SIG-M5 treated with dmso at 0.1 percent for 504 hours (cell line): ENCODE results near the gene CDH23.

Source experiments
- DNase-seq: peaks from one replicate; lab custom pipeline; 2025; ENCODE audit not compliant: unreplicated experiment; lab: John Stamatoyannopoulos, UW

Gene CDH23

DNA sequence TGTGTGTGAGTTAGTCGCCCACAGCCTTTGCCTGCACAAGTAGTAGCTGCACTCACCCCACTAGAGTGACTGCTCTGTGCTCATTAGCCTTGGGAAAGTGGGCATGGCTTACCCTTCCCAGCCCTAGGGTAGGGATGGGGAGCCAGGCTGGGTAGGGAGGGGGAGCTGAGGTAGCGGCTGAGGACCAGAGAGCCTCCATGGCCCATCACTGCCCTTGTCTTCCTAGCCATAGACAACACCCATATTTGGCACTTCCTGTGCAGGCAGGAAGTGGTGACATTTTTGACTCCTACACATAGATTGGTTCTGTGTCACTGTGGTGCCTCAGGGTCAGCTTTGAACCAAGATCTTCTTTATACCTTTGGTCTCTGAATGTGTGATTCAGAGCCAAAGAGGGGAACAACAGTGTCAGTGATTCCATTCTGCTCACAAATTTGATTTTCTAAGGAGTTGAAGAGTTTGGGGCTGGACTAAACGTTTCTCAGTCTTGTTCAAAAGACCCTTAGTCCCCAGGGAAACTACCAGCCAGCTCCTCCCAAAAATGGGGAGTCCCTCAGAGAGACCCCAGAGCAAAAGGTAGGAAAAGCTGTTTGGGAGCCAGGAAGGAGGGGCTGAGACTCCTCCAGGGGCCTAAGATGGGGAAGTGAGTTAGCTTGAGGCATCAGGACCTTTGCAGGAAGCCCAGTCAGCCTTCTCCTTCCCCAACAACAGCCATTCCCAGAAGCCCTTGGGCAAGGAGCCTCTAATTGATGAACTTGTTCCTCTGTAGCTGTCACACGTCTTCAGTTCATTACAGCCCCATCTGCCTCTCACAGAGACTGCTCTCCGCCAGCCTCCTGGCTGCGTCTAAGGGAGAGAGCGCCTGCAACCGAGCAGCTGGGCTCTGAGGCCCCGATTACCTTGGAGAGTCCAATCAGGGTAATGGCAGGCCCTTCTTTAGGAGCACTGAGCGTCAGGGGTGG is 135.0 kb downstream of the CDH23 start:
- no peak for DNase-seq

DNA sequence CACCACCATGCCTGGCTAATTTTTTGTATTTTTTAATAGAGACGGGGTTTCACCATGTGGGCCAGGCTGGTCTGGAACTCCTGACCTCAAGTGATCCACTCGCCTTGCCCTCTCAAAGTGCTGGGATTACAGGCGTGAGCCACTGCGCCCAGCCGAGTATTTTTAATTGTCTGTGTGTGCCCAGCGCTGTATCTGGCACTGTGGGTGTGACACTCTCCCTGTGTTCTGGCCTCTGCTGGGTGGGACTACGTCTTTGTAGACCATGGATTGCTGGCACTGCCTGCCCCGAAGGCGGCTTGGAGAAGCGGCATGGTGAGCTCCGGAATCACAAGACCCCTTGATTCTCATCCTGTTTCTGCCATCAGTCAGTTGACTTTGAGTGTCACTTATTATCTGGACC is 136.2 kb downstream of the CDH23 start:
- no peak for DNase-seq

DNA sequence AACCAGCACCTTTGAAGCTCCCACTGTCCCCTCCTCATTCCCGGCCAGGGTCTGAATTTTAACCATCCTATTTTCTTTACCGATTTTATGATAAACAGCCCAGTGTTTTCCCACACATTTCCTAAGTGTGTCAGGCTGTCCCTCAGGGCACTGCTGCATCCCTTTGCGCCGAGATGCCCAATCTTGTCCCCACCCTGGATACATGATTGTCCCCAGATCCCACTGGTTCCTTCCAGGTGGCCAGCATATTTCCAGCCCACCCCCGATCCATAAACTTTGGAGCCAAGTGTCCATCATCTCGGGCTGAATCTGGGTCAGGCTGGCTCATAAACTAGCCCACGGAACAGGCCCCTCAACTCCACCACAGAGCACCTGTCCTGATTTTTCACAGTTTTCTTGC is 137.2 kb downstream of the CDH23 start:
- no peak for DNase-seq

DNA sequence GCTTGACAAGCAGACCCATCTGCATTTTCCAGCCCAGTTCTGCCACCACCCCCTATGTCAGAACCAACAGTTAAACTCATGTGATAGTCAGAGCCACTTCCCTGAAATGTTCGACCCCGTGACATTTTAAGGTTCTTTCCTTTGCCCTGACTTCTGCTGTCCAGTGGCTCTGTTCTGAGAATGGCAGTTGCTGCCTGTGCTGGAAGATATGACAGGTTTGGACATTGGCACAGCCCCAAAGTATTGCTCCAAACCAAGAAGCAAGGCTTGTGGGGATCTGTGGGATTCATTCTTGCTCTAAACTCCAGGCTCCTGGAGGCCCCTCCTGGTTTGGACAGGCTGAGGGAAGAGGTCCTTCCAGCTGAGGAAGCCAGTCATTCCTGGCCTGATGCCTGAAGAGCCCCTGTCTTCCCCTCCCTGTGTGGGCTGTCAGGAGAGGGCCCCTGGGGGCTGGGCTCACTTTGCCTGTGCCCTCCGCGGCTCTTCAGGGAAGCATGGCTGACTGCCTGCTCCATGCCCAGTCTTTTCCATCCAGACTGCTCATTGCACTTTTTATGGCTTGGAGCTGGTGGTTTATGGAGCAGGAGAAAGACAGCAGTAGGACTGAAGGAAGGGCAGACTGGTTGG is 138.0 kb downstream of the CDH23 start:
- DNase-seq = no peak

GRCh38 chr10:71536332-71536731 is 139.6 kb downstream of the CDH23 start:
- DNase-seq = no peak

GRCh38 chr10:71537125-71537524 is 140.4 kb downstream of the CDH23 start:
- DNase-seq = no peak

DNA sequence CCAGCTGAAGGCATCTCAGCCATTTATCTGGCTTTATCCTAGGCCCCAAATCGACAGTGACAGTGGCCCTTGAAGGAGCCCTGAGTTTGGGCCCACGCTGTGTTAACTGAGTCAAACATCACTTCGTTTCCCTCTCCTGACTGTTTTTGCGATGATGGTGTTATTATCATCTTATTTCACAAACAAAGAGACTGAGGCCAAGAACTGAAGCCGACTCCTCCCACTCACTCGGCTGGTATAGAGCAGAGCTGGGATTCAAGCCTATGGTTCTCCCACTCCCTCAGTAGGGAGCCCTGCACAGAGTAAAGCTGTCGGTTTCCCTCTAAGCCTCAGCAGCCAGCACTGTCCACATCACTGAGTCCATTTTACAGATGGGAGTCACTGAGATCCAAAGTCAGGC is 141.0 kb downstream of the CDH23 start:
- DNase-seq = no peak

GRCh38 chr10:71538608-71539260 is 142.0 kb downstream of the CDH23 start:
- DNase-seq = no peak

GRCh38 chr10:71539442-71540118 is 142.9 kb downstream of the CDH23 start:
- no peak for DNase-seq

DNA sequence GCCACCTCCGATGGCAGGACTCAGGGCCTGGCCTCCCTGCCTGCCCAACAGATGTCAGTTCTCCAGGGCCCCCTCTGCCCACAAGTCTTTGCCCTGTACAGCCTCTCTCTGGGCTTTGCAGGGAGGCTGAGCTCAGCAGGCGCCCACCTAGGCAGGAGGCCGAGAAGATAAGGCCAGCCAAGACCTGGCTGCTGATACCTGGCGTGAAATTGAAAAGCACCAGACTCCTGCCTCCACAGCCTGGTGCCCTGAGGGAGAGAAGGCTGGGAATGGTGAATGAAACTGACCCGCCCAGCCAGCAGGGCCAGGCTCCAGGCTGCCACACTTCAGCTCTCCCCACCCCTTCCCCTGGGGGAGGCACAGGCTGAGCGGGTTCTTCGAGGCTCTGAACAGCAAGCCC is 145.8 kb downstream of the CDH23 start:
- no peak for DNase-seq

- DNase-seq = no peak
Observed at GRCh38 chr10:71543608-71544170, 147.0 kb downstream of the CDH23 start.

DNA sequence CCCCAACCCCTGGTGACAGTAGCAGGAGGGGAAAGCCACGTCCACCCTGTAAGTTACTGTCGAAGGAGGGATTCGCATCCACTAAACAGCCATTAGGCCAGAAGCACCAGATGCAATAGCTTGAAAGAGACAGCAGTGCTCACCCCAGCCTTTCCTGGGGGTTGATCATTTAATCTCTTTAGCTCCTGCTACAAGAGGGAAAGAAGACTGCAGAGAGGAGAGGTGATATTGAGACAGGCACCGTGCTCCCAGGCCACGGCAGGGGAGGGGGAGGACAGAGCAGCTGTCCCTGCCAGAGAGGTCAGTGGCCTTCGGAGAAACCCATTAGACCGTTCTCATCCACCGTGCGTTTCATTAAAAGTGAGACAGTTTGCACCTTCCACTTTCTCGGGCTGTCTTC is 148.3 kb downstream of the CDH23 start:
- no peak for DNase-seq

- DNase-seq = no peak
Observed at GRCh38 chr10:71546220-71546619, 149.5 kb downstream of the CDH23 start.

GRCh38 chr10:71547312-71547711 is 150.6 kb downstream of the CDH23 start:
- no peak for DNase-seq

DNA sequence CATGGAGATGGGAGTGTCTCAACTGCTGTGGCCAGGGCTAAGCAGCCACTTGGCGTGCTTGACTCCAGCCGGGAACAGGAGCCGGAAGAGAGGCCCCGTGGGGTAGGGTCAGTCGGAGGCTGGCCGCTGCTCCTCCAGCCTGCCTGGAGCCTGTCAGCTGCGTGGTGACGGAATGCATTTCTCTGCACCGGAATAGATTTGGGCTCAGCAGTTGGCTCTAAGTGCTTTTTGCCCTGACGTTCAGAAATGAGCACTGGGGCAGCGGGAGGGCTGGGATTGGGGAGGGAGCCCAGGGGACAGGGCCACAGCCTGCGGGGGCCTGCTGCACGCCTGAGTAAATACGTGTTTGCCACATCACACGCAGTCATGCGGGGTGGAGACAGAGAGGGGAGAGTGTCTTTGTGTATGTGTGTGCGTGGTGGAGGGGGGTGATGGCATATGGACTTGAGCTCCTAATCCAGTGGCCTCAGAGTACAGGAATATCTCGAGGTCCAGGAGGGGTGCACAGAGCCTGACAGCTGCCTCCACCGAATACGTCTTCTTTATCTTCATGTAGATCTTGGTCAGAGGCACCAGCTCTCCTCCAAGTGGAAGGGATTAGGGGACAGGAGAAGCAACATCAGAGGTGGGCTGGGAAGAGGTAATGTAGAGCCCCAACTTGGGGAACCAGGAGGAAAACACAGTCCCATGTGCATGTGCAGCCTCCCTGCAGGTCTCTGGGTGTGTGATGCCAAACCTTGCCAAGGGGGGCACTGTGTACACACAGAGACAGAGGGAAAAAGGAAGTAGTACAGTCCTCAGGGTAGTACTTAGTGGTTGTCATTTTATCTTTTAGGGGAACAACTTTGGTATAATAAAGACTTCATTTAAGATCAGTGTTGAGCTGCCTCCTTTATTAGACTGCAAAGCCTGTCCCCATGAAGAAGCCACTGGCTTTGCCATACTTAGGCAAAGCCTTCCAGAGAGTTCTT is 151.4 kb downstream of the CDH23 start:
- peak; percentile 82 for DNase-seq

- DNase-seq = no peak
Observed at GRCh38 chr10:71549766-71550533, 153.2 kb downstream of the CDH23 start.

- no peak for DNase-seq
Observed at GRCh38 chr10:71550628-71551027, 153.9 kb downstream of the CDH23 start.

DNA sequence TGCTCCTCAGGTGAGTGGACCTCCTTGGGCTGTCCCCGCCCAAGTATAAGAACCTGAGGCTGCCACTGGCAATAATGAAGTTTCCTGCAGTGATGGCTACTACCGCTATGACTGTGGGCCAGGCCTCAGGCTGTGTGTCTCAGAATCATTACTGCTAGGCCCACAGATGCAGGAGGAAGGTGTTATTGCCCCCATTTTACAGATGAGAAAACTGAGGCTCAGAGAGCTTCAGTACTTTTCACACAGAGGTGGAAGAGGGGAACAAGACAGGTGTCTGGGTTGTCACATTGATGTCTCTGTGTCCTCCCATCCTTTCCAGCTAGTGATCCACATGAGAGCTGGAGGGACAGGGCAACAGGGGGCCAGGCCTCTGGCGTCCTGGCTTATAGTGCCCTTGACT is 155.2 kb downstream of the CDH23 start:
- no peak for DNase-seq

DNA sequence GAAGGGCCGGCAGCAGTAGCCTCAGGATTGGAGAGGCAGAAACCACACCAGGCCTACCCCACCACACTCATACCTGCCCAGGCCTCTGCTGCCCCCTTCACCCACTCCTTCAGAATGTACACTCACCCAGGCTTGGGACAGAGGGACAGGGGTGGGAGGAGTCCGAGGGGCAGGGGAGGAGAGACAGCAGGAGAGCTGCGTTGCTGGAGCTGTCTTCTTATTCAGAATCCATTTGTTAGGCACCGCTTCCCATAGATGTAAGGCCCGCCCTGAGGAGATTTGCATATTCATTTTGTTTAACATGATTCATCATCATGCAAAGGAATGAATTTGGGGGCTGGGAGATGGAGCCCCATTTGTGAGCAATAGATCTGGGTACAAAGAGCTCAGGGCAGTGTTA is 156.7 kb downstream of the CDH23 start:
- no peak for DNase-seq
